T-helper 1 cell treated with Interleukin-12 subunit alpha and Interleukin-12 subunit beta and Interleukin-4 antibody, amounts not matched to agents 30 ng/mL and 1 ng/mL, for 36 hours (primary cell): ENCODE measurements around the gene NOC4L. TPM values are rescaled to one million over a fixed set of nuclear protein-coding genes. Genes with fewer than 3 reads are reported as not detected.

Experiments used
- intact Hi-C: fragments of 100-400 bp; cut with micrococcal nuclease; formaldehyde crosslinking; loops from one replicate; pipeline ENCODE4 v1.15.1; 2024
- total RNA-seq: library from RNA; stranded (reverse); gene quantifications from 2 replicates; pipeline ENCODE4 v1.2.3, GENCODE V29; 2022

The NOC4L gene
- total RNA-seq, 1 donor from 2014 or later = 26.4 TPM

GRCh38 chr12:132154941-132155770 is 10.9 kb downstream of the NOC4L start:
- intact Hi-C loops = loop anchor here (1.0 to 2.0 kb wide), 7 partner anchors 34 to 460 kb away; no protein-coding TSS in a partner anchor

- intact Hi-C loops = loop anchor here (2.0 kb wide), 2 partner anchors 55 to 459 kb away; no protein-coding TSS in a partner anchor
These were observed 11.7 kb downstream of the NOC4L start for GRCh38 chr12:132155771-132156572.

GRCh38 chr12:132156573-132157325 is 12.5 kb downstream of the NOC4L start:
- intact Hi-C loops = no loop called here

GRCh38 chr12:132157733-132158409 is 13.6 kb downstream of the NOC4L start:
- intact Hi-C loops = no loop called here

- intact Hi-C loops = no loop called here
These were observed 14.7 kb downstream of the NOC4L start for GRCh38 chr12:132158677-132159554.

GRCh38 chr12:132159555-132160003 is 15.3 kb downstream of the NOC4L start:
- intact Hi-C loops = no loop called here

GRCh38 chr12:132160016-132160415 is 15.8 kb downstream of the NOC4L start:
- intact Hi-C loops = no loop called here

- intact Hi-C loops = no loop called here
These were observed 16.4 kb downstream of the NOC4L start for GRCh38 chr12:132160601-132161035.

GRCh38 chr12:132161036-132161781 is 17.0 kb downstream of the NOC4L start:
- intact Hi-C loops = no loop called here

GRCh38 chr12:132161796-132162507 is 17.7 kb downstream of the NOC4L start:
- intact Hi-C loops = loop anchor here (1.0 kb wide), 1 partner anchor 27 kb away; no protein-coding TSS in a partner anchor

- intact Hi-C loops = loop anchor here (1.0 kb wide), 1 partner anchor 27 kb away; no protein-coding TSS in a partner anchor
These were observed 18.3 kb downstream of the NOC4L start for GRCh38 chr12:132162508-132163031.

GRCh38 chr12:132163041-132163910 is 19.0 kb downstream of the NOC4L start:
- intact Hi-C loops = no loop called here

GRCh38 chr12:132163911-132164288 is 19.6 kb downstream of the NOC4L start:
- intact Hi-C loops = no loop called here

GRCh38 chr12:132164426-132164825 is 20.2 kb downstream of the NOC4L start:
- intact Hi-C loops = no loop called here

GRCh38 chr12:132165584-132165983 is 21.3 kb downstream of the NOC4L start:
- intact Hi-C loops = no loop called here

GRCh38 chr12:132166093-132166492 is 21.8 kb downstream of the NOC4L start:
- intact Hi-C loops = no loop called here
